Measurements from ENCODE around the gene UAP1.

DNA sequence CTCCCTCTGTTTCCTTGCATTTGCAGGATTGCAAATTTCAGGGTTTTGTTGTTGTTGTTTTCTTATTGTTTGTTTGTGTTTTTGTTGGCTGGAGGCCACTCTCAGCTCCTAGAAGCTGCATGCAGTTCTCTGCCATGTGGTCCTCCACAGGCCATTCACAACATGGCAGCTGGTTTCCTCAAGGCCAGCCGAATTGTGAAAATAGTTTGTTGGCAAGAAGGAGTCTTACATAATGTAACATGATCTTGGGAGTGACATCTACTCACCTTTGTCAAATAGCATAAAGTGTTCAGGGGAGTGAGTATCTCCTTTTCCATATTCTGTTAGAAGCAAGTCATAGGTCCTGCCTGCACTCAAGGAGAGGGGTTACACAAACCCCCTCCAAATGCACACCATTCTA, 10.6 kb upstream of the UAP1 start:
- TF ChIP-seq TEAD4 (IDR thresholded peaks at IDR 0.05): no peak
- TF ChIP-seq NFIC (IDR thresholded peaks at IDR 0.05): no peak
- TF ChIP-seq EP300 (IDR thresholded peaks at IDR 0.05; ENCODE audit: borderline replicate concordance): no peak
- TF ChIP-seq TCF12 (IDR thresholded peaks at IDR 0.05; ENCODE audit: low read depth): no peak
- no peak for TF ChIP-seq FOXM1 (IDR thresholded peaks at IDR 0.05; ENCODE audit: borderline replicate concordance, low read depth)
- TF ChIP-seq YY1 (IDR thresholded peaks at IDR 0.05; ENCODE audit: low read depth): no peak
- no peak for TF ChIP-seq CEBPB (IDR thresholded peaks at IDR 0.05)
- no peak for TF ChIP-seq RAD21 (IDR thresholded peaks at IDR 0.05; ENCODE audit: low read depth)
- TF ChIP-seq, protein P1, sequence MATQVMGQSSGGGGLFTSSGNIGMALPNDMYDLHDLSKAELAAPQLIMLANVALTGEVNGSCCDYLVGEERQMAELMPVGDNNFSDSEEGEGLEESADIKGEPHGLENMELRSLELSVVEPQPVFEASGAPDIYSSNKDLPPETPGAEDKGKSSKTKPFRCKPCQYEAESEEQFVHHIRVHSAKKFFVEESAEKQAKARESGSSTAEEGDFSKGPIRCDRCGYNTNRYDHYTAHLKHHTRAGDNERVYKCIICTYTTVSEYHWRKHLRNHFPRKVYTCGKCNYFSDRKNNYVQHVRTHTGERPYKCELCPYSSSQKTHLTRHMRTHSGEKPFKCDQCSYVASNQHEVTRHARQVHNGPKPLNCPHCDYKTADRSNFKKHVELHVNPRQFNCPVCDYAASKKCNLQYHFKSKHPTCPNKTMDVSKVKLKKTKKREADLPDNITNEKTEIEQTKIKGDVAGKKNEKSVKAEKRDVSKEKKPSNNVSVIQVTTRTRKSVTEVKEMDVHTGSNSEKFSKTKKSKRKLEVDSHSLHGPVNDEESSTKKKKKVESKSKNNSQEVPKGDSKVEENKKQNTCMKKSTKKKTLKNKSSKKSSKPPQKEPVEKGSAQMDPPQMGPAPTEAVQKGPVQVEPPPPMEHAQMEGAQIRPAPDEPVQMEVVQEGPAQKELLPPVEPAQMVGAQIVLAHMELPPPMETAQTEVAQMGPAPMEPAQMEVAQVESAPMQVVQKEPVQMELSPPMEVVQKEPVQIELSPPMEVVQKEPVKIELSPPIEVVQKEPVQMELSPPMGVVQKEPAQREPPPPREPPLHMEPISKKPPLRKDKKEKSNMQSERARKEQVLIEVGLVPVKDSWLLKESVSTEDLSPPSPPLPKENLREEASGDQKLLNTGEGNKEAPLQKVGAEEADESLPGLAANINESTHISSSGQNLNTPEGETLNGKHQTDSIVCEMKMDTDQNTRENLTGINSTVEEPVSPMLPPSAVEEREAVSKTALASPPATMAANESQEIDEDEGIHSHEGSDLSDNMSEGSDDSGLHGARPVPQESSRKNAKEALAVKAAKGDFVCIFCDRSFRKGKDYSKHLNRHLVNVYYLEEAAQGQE (IDR thresholded peaks at IDR 0.05; ENCODE audit: low read depth): no peak
- TF ChIP-seq ZBTB7A (IDR thresholded peaks at IDR 0.05; ENCODE audit: low read depth): no peak
- TF ChIP-seq EGR1 (IDR thresholded peaks at IDR 0.05): no peak
- TF ChIP-seq TAF1 (IDR thresholded peaks at IDR 0.05; ENCODE audit: low read depth): no peak
- no peak for TF ChIP-seq CREB1 (IDR thresholded peaks at IDR 0.05; ENCODE audit: low read depth)

Data from Ishikawa (cell line).